Fibroblast of skin of left biceps (primary cell): ENCODE data around the gene LRP1.
A peak's percentile ranks its signal among the peaks of the same experiment; 100 is the strongest.

ENCODE experiments used
- DNase-seq, 2 experiments: peaks; one replicate each; pipeline ENCODE4 v3.0.0-alpha.2; 2013; ENCODE audit warnings: low read depth in 2 of 2

The LRP1 gene

GRCh38 chr12:57154076-57154475 is 25.8 kb downstream of the LRP1 start:
- no peak for DNase-seq

GRCh38 chr12:57154804-57155434 is 26.6 kb downstream of the LRP1 start:
- no peak for DNase-seq

- no peak for DNase-seq
Measured at GRCh38 chr12:57156701-57157403, 28.6 kb downstream of the LRP1 start.

GRCh38 chr12:57157588-57158173 is 29.4 kb downstream of the LRP1 start:
- DNase-seq = no peak

- no peak for DNase-seq
Measured at GRCh38 chr12:57158186-57158585, 29.9 kb downstream of the LRP1 start.

GRCh38 chr12:57158665-57159064 is 30.4 kb downstream of the LRP1 start:
- DNase-seq = no peak

- no peak for DNase-seq
Measured at GRCh38 chr12:57159311-57159710, 31.0 kb downstream of the LRP1 start.

- DNase-seq = no peak
Measured at GRCh38 chr12:57160040-57160439, 31.8 kb downstream of the LRP1 start.

- no peak for DNase-seq
Measured at GRCh38 chr12:57160741-57161140, 32.5 kb downstream of the LRP1 start.

- DNase-seq = no peak
Measured at GRCh38 chr12:57161491-57161890, 33.2 kb downstream of the LRP1 start.

GRCh38 chr12:57162553-57163125 is 34.4 kb downstream of the LRP1 start:
- no peak for DNase-seq

GRCh38 chr12:57164454-57164853 is 36.2 kb downstream of the LRP1 start:
- no peak for DNase-seq

GRCh38 chr12:57164966-57165625 is 36.8 kb downstream of the LRP1 start:
- DNase-seq = no peak

- no peak for DNase-seq
Measured at GRCh38 chr12:57165741-57166140, 37.5 kb downstream of the LRP1 start.

- no peak for DNase-seq
Measured at GRCh38 chr12:57166971-57167371, 38.7 kb downstream of the LRP1 start.

GRCh38 chr12:57168058-57168457 is 39.8 kb downstream of the LRP1 start:
- no peak for DNase-seq

GRCh38 chr12:57169046-57169795 is 40.9 kb downstream of the LRP1 start:
- DNase-seq = no peak

GRCh38 chr12:57169969-57170368 is 41.7 kb downstream of the LRP1 start:
- no peak for DNase-seq

GRCh38 chr12:57170408-57170807 is 42.1 kb downstream of the LRP1 start:
- no peak for DNase-seq

GRCh38 chr12:57170927-57171326 is 42.6 kb downstream of the LRP1 start:
- DNase-seq = no peak

- peak in 1 of 2 experiments; percentile 29 for DNase-seq
Measured at GRCh38 chr12:57171668-57172067, 43.4 kb downstream of the LRP1 start.

GRCh38 chr12:57173089-57173488 is 44.8 kb downstream of the LRP1 start:
- DNase-seq = no peak
